ENCODE measurements around the gene MRPS2. TPM values are rescaled to one million over a fixed set of nuclear protein-coding genes. Genes with fewer than 3 reads are reported as not detected.

MRPS2 gene
- total and polyA plus RNA-seq, 2 donors (not counting 3 experiments of a cell fraction or from before 2014, with no cell fraction given), result 50.8 to 231 TPM

DNA sequence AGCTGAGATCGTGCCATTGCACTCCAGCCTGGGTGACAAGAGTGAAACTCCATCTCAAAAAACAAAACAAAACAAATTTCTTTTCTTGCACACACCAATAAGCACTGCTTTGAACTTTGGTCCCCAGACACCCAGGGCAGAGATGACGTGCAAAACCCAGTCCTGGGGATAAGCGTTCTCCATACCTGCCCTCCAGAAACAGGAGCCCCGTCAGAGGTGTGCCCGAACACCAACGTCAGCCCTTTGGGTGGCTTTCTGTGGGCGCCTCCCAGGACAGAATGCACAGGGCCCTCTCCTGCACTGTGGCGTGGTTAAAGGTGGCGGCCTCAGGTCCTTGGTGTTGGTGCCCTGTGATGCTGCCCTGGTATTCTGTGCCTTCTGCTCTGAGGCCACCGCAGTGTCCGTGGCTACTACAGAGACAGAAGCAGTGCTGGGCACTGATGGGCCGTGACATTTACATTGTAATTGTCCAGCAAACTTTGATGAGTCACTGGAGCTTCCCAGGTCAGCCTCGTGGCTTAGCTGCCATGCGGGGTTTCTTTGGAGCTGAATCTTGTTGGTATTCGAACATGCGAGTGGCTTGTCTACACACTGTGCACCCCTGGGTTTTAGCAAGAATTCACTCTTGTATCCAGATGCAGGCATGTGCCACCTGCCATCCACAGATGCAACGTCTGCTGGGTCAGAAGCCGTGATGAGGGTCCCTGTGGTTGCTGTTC lies 11.1 kb upstream of the MRPS2 start:
- H2AFZ ChIP-seq (ENCODE audit: low read depth, low read length), result no peak overlapping the region
- dilution Hi-C loops (cut with MboI; ENCODE audit: extremely low pct_ligation_motif_present, low sequenced_read_pairs), result no loop called here
- H3K36me3 ChIP-seq (ENCODE audit: control insufficient read depth in 2 of 2, extremely low read depth in 1 of 2, insufficient read depth in 2 of 2, low read length in 2 of 2), result peaks cover 0 to 24% of the 10 kb centered on the region in 2 experiments
- H3K27ac ChIP-seq (ENCODE audit: insufficient read depth, low read depth, low read length), result no peak overlapping the region
- no peak overlapping the region for H3K4me2 ChIP-seq (ENCODE audit: insufficient read depth, low read length)
- POLR2A ChIA-PET, result no interaction called here
- H3K9ac ChIP-seq (replicated peaks; ENCODE audit: extremely low read depth, insufficient read depth, low read length), result no peak overlapping the region
- H3K9me1 ChIP-seq (replicated peaks; ENCODE audit: control insufficient read depth, extremely low read depth, insufficient read depth, low read length), result no peaks in the 10 kb centered on the region
- H3K79me2 ChIP-seq (ENCODE audit: control insufficient read depth, insufficient read depth, low read length), result no peaks in the 10 kb centered on the region
- H3K9me3 ChIP-seq (replicated peaks; ENCODE audit: control insufficient read depth, insufficient read depth, low read length), result no peaks in the 10 kb centered on the region
- no peaks in the 10 kb centered on the region for H3K4me1 ChIP-seq (ENCODE audit: control insufficient read depth, extremely low read depth, insufficient read depth, low read length)
- H3K4me3 ChIP-seq (replicated peaks in 1 of 3; ENCODE audit: insufficient read depth in 1 of 3, low read depth in 1 of 3, low read length in 3 of 3), result no peak overlapping the region
- TF ChIP-seq, protein P1, sequence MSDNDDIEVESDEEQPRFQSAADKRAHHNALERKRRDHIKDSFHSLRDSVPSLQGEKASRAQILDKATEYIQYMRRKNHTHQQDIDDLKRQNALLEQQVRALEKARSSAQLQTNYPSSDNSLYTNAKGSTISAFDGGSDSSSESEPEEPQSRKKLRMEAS (IDR thresholded peaks at IDR 0.05; ENCODE audit: insufficient read depth, insufficient read length), result no peak
- TF ChIP-seq FOS (IDR thresholded peaks at IDR 0.05; ENCODE audit: borderline replicate concordance, insufficient read depth, low read length) (no peak), POLR2AphosphoS5 (IDR thresholded peaks at IDR 0.05; ENCODE audit: insufficient read depth, low read depth, low read length) (no peak), GATA2 (IDR thresholded peaks at IDR 0.05; ENCODE audit: insufficient read depth, insufficient read length, low read depth, low read length) (no peak), POLR2A (IDR thresholded peaks at IDR 0.05; ENCODE audit: low read depth, low read length) (no peak), JUN (IDR thresholded peaks at IDR 0.05; ENCODE audit: borderline replicate concordance, insufficient read depth, insufficient read length, low read depth) (no peak), MYC (IDR thresholded peaks at IDR 0.05; ENCODE audit: low read depth, low read length) (no peak), EZH2 (IDR thresholded peaks at IDR 0.05; ENCODE audit: borderline replicate concordance, low read depth, low read length, severe bottlenecking) (no peak)
- TF ChIP-seq, protein P2, sequence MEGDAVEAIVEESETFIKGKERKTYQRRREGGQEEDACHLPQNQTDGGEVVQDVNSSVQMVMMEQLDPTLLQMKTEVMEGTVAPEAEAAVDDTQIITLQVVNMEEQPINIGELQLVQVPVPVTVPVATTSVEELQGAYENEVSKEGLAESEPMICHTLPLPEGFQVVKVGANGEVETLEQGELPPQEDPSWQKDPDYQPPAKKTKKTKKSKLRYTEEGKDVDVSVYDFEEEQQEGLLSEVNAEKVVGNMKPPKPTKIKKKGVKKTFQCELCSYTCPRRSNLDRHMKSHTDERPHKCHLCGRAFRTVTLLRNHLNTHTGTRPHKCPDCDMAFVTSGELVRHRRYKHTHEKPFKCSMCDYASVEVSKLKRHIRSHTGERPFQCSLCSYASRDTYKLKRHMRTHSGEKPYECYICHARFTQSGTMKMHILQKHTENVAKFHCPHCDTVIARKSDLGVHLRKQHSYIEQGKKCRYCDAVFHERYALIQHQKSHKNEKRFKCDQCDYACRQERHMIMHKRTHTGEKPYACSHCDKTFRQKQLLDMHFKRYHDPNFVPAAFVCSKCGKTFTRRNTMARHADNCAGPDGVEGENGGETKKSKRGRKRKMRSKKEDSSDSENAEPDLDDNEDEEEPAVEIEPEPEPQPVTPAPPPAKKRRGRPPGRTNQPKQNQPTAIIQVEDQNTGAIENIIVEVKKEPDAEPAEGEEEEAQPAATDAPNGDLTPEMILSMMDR (IDR thresholded peaks at IDR 0.05; ENCODE audit: extremely low read depth in 1 of 2, insufficient read depth in 1 of 2, low read depth in 1 of 2, low read length in 2 of 2), result no peak
- intact Hi-C loops (cut with micrococcal nuclease), result no loop called here
- H3K27me3 ChIP-seq (ENCODE audit: control insufficient read depth in 2 of 2, insufficient read depth in 2 of 2, low read length in 2 of 2), result no peaks in the 10 kb centered on the region
- FAIRE-seq, result no peak
- no peaks in the 10 kb centered on the region for H4K20me1 ChIP-seq (replicated peaks; ENCODE audit: control insufficient read depth, extremely low read depth, insufficient read depth, low read length)
- no peak for DNase-seq (ENCODE audit: low read depth, low spot score)
- CTCF ChIA-PET, result no interaction called here
- no TSS peak for BruUV-seq (replicated peaks)

Data from endothelial cell of umbilical vein (primary cell).